HL-60 (cell line): ENCODE data around the gene AGR3.

Experiments used
- DNase-seq, 2 experiments: peaks; one replicate each; pipeline ENCODE4 v3.0.0-alpha.2; 2010 to 2020; ENCODE audit warnings: low read depth in 1 of 2, low spot score in 1 of 2
- H3K27ac ChIP-seq: fragments of 250-450 bp; sonication (Bioruptor Pico); replicated peaks from 2 replicates; pipeline ENCODE4 v1.5.1; 2020; ENCODE audit warnings: mild to moderate bottlenecking, moderate library complexity
- H3K27me3 ChIP-seq: fragments of 250-450 bp; sonication (Bioruptor Pico); 2 replicates; pipeline ENCODE4 v1.5.1; 2021; ENCODE audit warnings: mild to moderate bottlenecking, moderate library complexity; ENCODE audit not compliant: insufficient read depth, poor library complexity, severe bottlenecking
- H3K4me3 ChIP-seq: replicated peaks from 2 replicates; pipeline ENCODE4 v1.5.1; 2011; ENCODE audit warnings: mild to moderate bottlenecking, control low read depth, low read length; ENCODE audit not compliant: insufficient read depth
- CTCF ChIP-seq: IDR thresholded peaks from one replicate; pipeline ENCODE4 v1.5.1; 2011; ENCODE audit warnings: low read length, control low read depth, inconsistent platforms; ENCODE audit not compliant: insufficient read depth
- GABPA ChIP-seq: IDR thresholded peaks from 2 replicates; pipeline ENCODE4 v1.6.1; 2012; ENCODE audit warnings: low read depth
- POLR2AphosphoS5 ChIP-seq: IDR thresholded peaks from 2 replicates; pipeline ENCODE4 v1.6.1; 2012; ENCODE audit warnings: low read depth
- REST ChIP-seq: IDR thresholded peaks from 2 replicates; pipeline ENCODE4 v1.6.1; 2012; ENCODE audit warnings: low read depth; ENCODE audit not compliant: insufficient replicate concordance
- SPI1 ChIP-seq: IDR thresholded peaks from 2 replicates; pipeline ENCODE4 v1.6.1; 2012; ENCODE audit warnings: low read depth, mild to moderate bottlenecking, borderline replicate concordance

Gene AGR3

GRCh38 chr7:16891338-16891737, 9.6 kb upstream of the AGR3 start:
- H3K27me3 ChIP-seq = no peaks in the 10 kb centered on the region
- TF ChIP-seq GABPA = no peak
- peak; percentile 12 for TF ChIP-seq CTCF
- H3K4me3 ChIP-seq = no peak overlapping the region
- H3K27ac ChIP-seq = no peak overlapping the region
- DNase-seq = peak in 1 of 2 experiments; percentile 3

GRCh38 chr7:16889851-16890415, 8.2 kb upstream of the AGR3 start:
- no peak overlapping the region for H3K27ac ChIP-seq
- TF ChIP-seq REST (no peak), POLR2AphosphoS5 (no peak), CTCF (no peak)
- DNase-seq = no peak

GRCh38 chr7:16889305-16889704, 7.5 kb upstream of the AGR3 start:
- TF ChIP-seq SPI1 = no peak
- TF ChIP-seq POLR2AphosphoS5 = no peak
- no peak for TF ChIP-seq GABPA
- no peak for DNase-seq
- Histone ChIP-seq H3K4me3 (no peak overlapping the region), H3K27ac (no peak overlapping the region), H3K27me3 (no peaks in the 10 kb centered on the region)

More at GRCh38 chr7:16889851-16890415, 8.2 kb upstream of the AGR3 start:
- H3K4me3 ChIP-seq = no peak overlapping the region
- no peaks in the 10 kb centered on the region for H3K27me3 ChIP-seq

GRCh38 chr7:16883918-16884317, 2.1 kb upstream of the AGR3 start:
- H3K27ac ChIP-seq = no peak overlapping the region
- no peak overlapping the region for H3K4me3 ChIP-seq
- TF ChIP-seq GABPA = no peak
- no peak for TF ChIP-seq POLR2AphosphoS5
- TF ChIP-seq REST = no peak
- TF ChIP-seq CTCF = no peak
- no peak for TF ChIP-seq SPI1
- H3K27me3 ChIP-seq = no peaks in the 10 kb centered on the region
- DNase-seq = no peak
